MM.1S (cell line): ENCODE measurements around the gene SFMBT2.
"Not testable (repeated sequence)": the region's sequence is repeated elsewhere in the genome, so short reads cannot be mapped to it uniquely, and the experiment has no call there.

Experiments
- DNase-seq: peaks from one replicate; pipeline ENCODE4 v3.0.0-alpha.2; 2015
- H2AFZ ChIP-seq: fragments of 300-600 bp; sonication (generic); 2 replicates; pipeline ENCODE4 v1.6.0; 2016; ENCODE audit warnings: antibody characterized with exemption, low read length
- H3F3A ChIP-seq: fragments of 300-600 bp; sonication (generic); 2 replicates; pipeline ENCODE4 v1.6.1; 2016; ENCODE audit warnings: mild to moderate bottlenecking, antibody characterized with exemption, low read length, moderate library complexity, mixed read lengths; ENCODE audit not compliant: insufficient read depth
- H3K27ac ChIP-seq: fragments of 300-600 bp; sonication (generic); 2 replicates; pipeline ENCODE4 v1.5.1; 2016; ENCODE audit warnings: mild to moderate bottlenecking, low read length
- H3K27me3 ChIP-seq: fragments of 300-600 bp; sonication (generic); replicated peaks from 2 replicates; pipeline ENCODE4 v1.6.0; 2016; ENCODE audit warnings: low read length; ENCODE audit not compliant: insufficient read depth
- H3K36me3 ChIP-seq: fragments of 300-600 bp; sonication (generic); replicated peaks from 2 replicates; pipeline ENCODE4 v1.6.1; 2016; ENCODE audit warnings: mild to moderate bottlenecking, low read length, mixed read lengths; ENCODE audit not compliant: insufficient read depth
- H3K4me1 ChIP-seq: fragments of 300-600 bp; sonication (generic); 2 replicates; pipeline ENCODE4 v1.6.1; 2016; ENCODE audit warnings: low read length, mixed read lengths
- H3K4me2 ChIP-seq: fragments of 300-600 bp; sonication (generic); 2 replicates; pipeline ENCODE4 v1.6.0; 2016; ENCODE audit warnings: low read depth, low read length
- H3K4me3 ChIP-seq: fragments of 300-600 bp; sonication (generic); 2 replicates; pipeline ENCODE4 v1.5.1; 2016; ENCODE audit warnings: low read length, mixed read lengths
- H3K79me2 ChIP-seq: fragments of 300-600 bp; sonication (generic); 2 replicates; pipeline ENCODE4 v1.6.1; 2016; ENCODE audit warnings: mixed run types, low read length, mixed read lengths
- H3K9ac ChIP-seq: fragments of 300-600 bp; sonication (generic); 2 replicates; pipeline ENCODE4 v1.6.1; 2016; ENCODE audit warnings: low read length, mixed read lengths
- H3K9me2 ChIP-seq: fragments of 300-600 bp; sonication (generic); replicated peaks from 2 replicates; pipeline ENCODE4 v1.6.1; 2016; ENCODE audit warnings: mild to moderate bottlenecking, low read length, mixed read lengths; ENCODE audit not compliant: insufficient read depth
- H3K9me3 ChIP-seq: fragments of 300-600 bp; sonication (generic); replicated peaks from 2 replicates; pipeline ENCODE4 v1.6.1; 2016; ENCODE audit warnings: mild to moderate bottlenecking, low read length, mixed read lengths; ENCODE audit not compliant: insufficient read depth
- H4K20me1 ChIP-seq: fragments of 300-600 bp; sonication (generic); 2 replicates; pipeline ENCODE4 v1.6.1; 2016; ENCODE audit warnings: mild to moderate bottlenecking, low read length, moderate library complexity, mixed read lengths; ENCODE audit not compliant: insufficient read depth
- CTCF ChIP-seq: fragments of 300-600 bp; sonication (generic); IDR thresholded peaks from 2 replicates; pipeline ENCODE4 v1.5.1; 2016; ENCODE audit warnings: antibody characterized with exemption, low read length, mixed read lengths
- EZH2 ChIP-seq: fragments of 300-600 bp; sonication (generic); optimal IDR thresholded peaks from 2 replicates; pipeline ENCODE3; 2017; ENCODE audit warnings: low read depth, mild to moderate bottlenecking, antibody characterized with exemption, low read length, mixed read lengths
- EZH2phosphoT487 ChIP-seq: fragments of 300-600 bp; sonication (generic); IDR thresholded peaks from 2 replicates; pipeline ENCODE4 v1.6.1; 2018; ENCODE audit warnings: antibody characterized with exemption, low read length

The SFMBT2 gene

GRCh38 chr10:7185367-7185690, 225.5 kb downstream of the SFMBT2 start:
- Histone ChIP-seq H3K36me3 (no peaks in the 10 kb centered on the region; the same call in 1 of the 2 replicates), H3K9me2 (no peaks in the 10 kb centered on the region), H3K4me2 (no peak overlapping the region), H3F3A (no peaks in the 10 kb centered on the region), H3K27me3 (no peaks in the 10 kb centered on the region), H3K4me1 (no peaks in the 10 kb centered on the region), H2AFZ (no peak overlapping the region), H3K4me3 (no peak overlapping the region), H3K9me3 (no peaks in the 10 kb centered on the region), H4K20me1 (no peaks in the 10 kb centered on the region), H3K79me2 (no peaks in the 10 kb centered on the region), H3K9ac (no peak overlapping the region), H3K27ac (no peak overlapping the region)
- TF ChIP-seq CTCF = no peak
- no peak for TF ChIP-seq EZH2phosphoT487
- TF ChIP-seq EZH2 = no peak
- no peak for DNase-seq

- H3K4me2 ChIP-seq = no peak overlapping the region
- H3K36me3 ChIP-seq = no peaks in the 10 kb centered on the region; the same call in 1 of the 2 replicates
- no peaks in the 10 kb centered on the region for H3F3A ChIP-seq
- H3K9ac ChIP-seq = no peak overlapping the region
- no peak overlapping the region for H3K27ac ChIP-seq
- no peak for TF ChIP-seq EZH2phosphoT487
- no peak for TF ChIP-seq CTCF
- TF ChIP-seq EZH2 = no peak
- H3K27me3 ChIP-seq = no peaks in the 10 kb centered on the region
- H3K9me2 ChIP-seq = no peaks in the 10 kb centered on the region
- H2AFZ ChIP-seq = no peak overlapping the region
- H4K20me1 ChIP-seq = no peaks in the 10 kb centered on the region
- DNase-seq = no peak
- no peak overlapping the region for H3K4me3 ChIP-seq
- H3K79me2 ChIP-seq = no peaks in the 10 kb centered on the region
- no peaks in the 10 kb centered on the region for H3K4me1 ChIP-seq
- H3K9me3 ChIP-seq = no peaks in the 10 kb centered on the region
Observed at GRCh38 chr10:7184660-7185366, 226.0 kb downstream of the SFMBT2 start.

- DNase-seq, H3K27me3 ChIP-seq, H3K9ac ChIP-seq, H3K4me3 ChIP-seq, H3K36me3 ChIP-seq, H3K4me2 ChIP-seq, H3K9me2 ChIP-seq, H3K27ac ChIP-seq, H2AFZ ChIP-seq, H3K4me1 ChIP-seq, H4K20me1 ChIP-seq, H3F3A ChIP-seq, H3K79me2 ChIP-seq, H3K9me3 ChIP-seq: not testable (repeated sequence)
Observed at GRCh38 chr10:7184116-7184515, 226.7 kb downstream of the SFMBT2 start.

GRCh38 chr10:7182327-7182726, 228.5 kb downstream of the SFMBT2 start:
- not testable (repeated sequence) for H3K4me1 ChIP-seq, H3K36me3 ChIP-seq, H3F3A ChIP-seq, H3K27me3 ChIP-seq, H4K20me1 ChIP-seq, H3K9me3 ChIP-seq, H3K79me2 ChIP-seq, H3K4me2 ChIP-seq, H3K9me2 ChIP-seq, DNase-seq, H2AFZ ChIP-seq, H3K4me3 ChIP-seq, H3K9ac ChIP-seq, H3K27ac ChIP-seq
